GM12864 (cell line): Measurements from ENCODE around the gene OTX2.

Experiments
- DNase-seq: peaks from one replicate; pipeline ENCODE4 v3.0.0-alpha.2; 2011; ENCODE audit warnings: low read depth
- H3K4me3 ChIP-seq: 2 replicates; pipeline ENCODE4 v1.5.1; 2011; ENCODE audit warnings: mild to moderate bottlenecking, low read depth, low read length, control low read depth
- TF ChIP-seq, protein P1 (sequence below): IDR thresholded peaks from 2 replicates; pipeline ENCODE4 v1.5.1; 2011; ENCODE audit warnings: low read depth, mild to moderate bottlenecking, moderate library complexity, low read length, control low read depth, inconsistent platforms; ENCODE audit errors: missing control alignments

The OTX2 gene

DNA sequence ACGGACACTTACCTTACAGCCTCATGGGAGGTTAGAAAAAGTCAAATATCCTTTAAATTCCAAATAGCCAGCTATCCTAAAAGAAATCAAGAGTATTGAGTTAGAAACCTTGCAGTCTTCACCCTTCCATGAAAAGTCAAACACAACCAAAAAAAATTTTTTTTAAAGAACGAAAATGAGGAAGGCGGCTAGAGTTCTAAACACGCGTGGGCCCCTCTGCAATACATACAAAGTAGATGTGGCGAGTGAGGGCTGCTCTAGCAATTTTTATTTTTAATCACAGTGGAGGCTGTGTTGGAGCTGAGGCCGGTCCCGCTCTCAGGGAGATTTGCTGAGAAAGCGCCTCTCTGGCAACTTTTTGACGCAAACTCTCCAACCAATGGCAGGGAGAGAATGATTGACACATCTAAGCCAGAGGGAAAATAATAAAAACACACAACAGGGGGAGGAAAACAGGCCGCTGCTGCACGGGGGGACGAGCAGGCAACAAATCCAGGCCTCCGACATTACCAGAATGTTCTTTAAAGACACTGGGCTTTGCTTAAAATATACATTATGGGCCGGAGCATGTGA, at the start of gene OTX2:
OTX2 (minus strand) TSS at position 333 of the 573 bp plus-strand sequence. CDS start 5,023 bp downstream, outside the sequence.
- no peak within 1 kb of the TSS for H3K4me3 ChIP-seq
- TF ChIP-seq, protein P1, sequence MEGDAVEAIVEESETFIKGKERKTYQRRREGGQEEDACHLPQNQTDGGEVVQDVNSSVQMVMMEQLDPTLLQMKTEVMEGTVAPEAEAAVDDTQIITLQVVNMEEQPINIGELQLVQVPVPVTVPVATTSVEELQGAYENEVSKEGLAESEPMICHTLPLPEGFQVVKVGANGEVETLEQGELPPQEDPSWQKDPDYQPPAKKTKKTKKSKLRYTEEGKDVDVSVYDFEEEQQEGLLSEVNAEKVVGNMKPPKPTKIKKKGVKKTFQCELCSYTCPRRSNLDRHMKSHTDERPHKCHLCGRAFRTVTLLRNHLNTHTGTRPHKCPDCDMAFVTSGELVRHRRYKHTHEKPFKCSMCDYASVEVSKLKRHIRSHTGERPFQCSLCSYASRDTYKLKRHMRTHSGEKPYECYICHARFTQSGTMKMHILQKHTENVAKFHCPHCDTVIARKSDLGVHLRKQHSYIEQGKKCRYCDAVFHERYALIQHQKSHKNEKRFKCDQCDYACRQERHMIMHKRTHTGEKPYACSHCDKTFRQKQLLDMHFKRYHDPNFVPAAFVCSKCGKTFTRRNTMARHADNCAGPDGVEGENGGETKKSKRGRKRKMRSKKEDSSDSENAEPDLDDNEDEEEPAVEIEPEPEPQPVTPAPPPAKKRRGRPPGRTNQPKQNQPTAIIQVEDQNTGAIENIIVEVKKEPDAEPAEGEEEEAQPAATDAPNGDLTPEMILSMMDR, result no peak
- DNase-seq, result no peak

GRCh38 chr14:56858422-56858821, 48.1 kb upstream of the OTX2 start:
- DNase-seq, result no peak
- TF ChIP-seq, protein P1, result no peak
- no peak overlapping the region for H3K4me3 ChIP-seq

DNA sequence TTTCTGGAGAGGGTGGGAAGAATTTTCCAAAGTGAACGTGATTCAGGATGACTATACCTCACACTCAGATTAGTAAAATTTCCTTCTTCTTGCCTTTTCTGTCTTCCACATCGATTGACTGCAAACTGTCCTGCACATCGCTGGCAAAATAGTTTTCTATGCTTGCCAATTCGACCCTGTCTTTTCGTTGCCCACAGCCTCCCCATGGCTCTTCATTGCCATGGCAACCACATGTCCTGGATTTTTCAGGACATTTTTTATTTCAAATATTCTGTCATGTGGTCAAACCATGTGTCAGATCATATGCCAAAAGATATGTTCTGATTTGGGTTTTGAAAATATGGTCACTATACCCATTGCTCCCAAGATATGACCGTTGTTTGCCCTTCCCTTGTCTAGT, 46.9 kb upstream of the OTX2 start:
- no peak for DNase-seq
- TF ChIP-seq, protein P1, result no peak
- H3K4me3 ChIP-seq, result no peak overlapping the region

DNA sequence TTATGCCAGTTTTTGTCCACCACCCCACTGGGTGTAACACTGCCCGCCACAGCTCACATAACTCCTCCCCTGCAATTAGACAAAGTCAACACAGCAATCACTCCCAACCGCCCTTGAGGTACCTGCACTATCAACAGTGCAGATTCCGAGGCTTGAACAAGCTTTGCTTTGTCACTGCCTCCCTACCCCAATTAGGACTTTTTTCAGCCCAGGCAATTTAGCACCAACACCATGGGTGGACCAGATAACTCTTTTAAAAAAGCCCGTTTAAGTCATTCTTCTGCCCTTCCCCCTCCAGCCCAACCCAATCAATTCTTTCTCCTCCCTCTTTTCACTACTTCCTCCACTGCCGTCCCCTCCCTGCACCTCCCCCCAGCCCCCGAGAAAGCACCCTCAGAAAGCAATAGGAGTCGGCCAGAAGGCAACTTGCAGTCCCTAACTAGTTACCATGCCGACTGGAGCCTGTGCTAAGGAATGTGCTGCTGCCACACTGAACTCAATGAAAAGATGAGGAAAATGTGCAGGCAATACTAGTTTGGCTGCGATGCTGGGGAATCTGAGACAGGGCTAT, 45.7 kb upstream of the OTX2 start:
- TF ChIP-seq, protein P1, result no peak
- H3K4me3 ChIP-seq, result no peak overlapping the region
- DNase-seq, result no peak

DNA sequence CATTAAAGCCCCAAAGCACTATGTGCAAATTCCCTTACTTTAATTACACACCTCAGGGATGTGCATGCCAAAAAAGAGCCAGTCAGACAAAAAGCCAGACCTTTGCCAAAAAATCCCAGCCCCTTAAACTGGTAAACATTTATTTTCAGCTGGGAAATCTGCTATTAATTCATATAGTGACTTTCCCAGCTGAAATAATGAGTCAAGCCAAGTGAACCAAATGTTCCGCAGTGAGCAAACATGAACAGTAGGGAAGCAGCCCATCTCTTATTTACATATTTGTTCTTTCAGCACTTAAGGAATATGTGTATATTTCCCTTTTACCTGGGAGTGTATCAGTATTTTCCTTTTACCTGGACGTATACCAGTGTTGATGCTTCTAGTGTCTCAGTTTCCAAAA, 44.0 kb upstream of the OTX2 start:
- DNase-seq, result no peak
- TF ChIP-seq, protein P1, result no peak
- no peak overlapping the region for H3K4me3 ChIP-seq

DNA sequence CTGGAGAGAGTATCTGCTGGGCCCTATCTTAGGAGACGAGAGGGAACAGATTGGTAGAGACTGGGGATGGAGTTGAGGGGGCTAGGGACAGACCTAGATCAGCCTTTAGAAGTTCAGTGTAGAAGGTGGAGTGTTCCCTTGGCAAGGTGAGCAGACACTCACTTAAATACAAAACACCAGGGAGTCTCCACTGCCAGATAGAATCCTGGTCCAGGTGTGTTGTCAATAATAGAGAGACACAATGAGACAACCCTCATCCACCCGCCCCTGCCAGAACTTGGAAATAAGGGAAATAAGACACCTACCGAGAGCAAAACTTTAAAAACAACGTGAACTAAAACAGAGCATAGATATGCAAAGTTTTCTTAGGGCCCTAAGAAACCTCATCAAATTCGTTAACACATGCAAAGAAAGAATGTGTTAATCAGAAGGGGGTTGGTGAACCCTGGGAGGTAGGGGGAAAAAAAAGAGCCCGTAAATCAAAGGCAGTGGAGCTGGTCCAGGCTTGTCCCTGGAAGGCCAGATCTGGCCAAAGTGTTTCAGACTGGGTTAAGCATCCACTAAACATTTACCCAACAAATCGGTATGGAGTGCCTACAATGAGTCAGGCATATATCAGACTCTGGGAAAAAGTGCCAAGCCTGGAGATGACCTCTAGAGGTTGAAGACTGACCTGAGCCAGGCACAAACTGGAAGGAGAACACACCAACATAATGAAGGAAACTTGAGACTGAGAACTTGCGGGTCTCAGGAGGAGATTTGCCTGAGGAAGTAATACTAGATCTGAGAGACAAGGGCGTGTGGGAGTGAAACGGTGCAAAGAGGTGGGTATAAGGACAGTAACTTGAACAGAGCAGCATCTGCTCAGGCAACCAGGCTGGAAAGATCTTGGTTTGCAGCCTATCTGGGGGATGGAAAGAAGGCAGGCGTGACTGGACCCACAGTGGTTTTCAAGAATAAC, 37.0 kb upstream of the OTX2 start:
- TF ChIP-seq, protein P1, result no peak
- no peak overlapping the region for H3K4me3 ChIP-seq
- no peak for DNase-seq
